AG09309 (cell line): Measurements from ENCODE around the gene SUPT3H.

ENCODE experiments used
- DNase-seq: peaks from one replicate; pipeline ENCODE4 v3.0.0-alpha.2; 2010; ENCODE audit warnings: low read depth
- H3K4me3 ChIP-seq: 2 replicates; pipeline ENCODE4 v1.5.1; 2011; ENCODE audit warnings: mild to moderate bottlenecking, low read depth, low read length, moderate library complexity; ENCODE audit not compliant: control insufficient read depth
- TF ChIP-seq, protein P1 (sequence below): IDR thresholded peaks from 2 replicates; pipeline ENCODE4 v1.5.1; 2011; ENCODE audit warnings: mild to moderate bottlenecking, low read depth, low read length, inconsistent platforms; ENCODE audit not compliant: insufficient read depth, control insufficient read depth; ENCODE audit errors: missing control alignments

The SUPT3H gene

DNA sequence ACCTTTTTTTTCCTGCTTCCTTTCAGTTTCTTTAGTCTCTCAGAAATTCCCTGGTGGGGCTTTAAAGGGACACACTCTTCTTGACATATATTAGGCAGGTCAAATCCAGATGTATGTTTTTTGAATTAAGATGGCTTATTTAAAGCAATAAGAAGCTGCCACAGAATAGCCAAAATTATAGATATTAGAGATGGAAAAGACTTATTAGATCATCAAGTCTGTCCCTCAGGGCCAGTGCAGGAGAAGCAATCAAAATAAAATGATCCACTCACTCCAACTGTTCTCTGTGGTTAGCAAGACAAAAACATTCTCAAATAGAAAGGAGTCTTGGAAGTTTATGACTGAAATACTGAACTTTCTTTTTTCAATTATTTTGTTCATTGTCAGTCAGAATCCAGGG lies 527.4 kb downstream of the SUPT3H start:
- TF ChIP-seq, protein P1, sequence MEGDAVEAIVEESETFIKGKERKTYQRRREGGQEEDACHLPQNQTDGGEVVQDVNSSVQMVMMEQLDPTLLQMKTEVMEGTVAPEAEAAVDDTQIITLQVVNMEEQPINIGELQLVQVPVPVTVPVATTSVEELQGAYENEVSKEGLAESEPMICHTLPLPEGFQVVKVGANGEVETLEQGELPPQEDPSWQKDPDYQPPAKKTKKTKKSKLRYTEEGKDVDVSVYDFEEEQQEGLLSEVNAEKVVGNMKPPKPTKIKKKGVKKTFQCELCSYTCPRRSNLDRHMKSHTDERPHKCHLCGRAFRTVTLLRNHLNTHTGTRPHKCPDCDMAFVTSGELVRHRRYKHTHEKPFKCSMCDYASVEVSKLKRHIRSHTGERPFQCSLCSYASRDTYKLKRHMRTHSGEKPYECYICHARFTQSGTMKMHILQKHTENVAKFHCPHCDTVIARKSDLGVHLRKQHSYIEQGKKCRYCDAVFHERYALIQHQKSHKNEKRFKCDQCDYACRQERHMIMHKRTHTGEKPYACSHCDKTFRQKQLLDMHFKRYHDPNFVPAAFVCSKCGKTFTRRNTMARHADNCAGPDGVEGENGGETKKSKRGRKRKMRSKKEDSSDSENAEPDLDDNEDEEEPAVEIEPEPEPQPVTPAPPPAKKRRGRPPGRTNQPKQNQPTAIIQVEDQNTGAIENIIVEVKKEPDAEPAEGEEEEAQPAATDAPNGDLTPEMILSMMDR: no peak
- no peak overlapping the region for H3K4me3 ChIP-seq
- DNase-seq: no peak

DNA sequence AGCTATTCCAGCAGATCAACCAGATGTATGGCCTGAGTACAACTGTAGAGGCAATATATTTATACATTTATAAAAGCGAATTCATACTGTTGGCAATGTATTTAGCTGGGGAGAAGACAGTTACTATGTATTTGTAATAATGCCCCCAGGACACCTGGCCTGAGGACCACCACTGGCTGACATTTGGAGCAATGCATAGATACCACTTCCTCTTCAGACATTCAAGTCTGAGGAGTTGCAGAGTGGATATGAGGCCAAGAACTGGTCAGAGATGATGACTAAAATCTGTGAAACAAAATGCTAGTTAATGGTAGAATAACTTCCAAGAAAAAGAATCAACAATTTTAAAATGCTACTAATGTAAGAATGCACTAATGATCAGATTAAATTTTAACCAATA lies 527.9 kb downstream of the SUPT3H start:
- DNase-seq: no peak
- TF ChIP-seq, protein P1: no peak
- H3K4me3 ChIP-seq: no peak overlapping the region

DNA sequence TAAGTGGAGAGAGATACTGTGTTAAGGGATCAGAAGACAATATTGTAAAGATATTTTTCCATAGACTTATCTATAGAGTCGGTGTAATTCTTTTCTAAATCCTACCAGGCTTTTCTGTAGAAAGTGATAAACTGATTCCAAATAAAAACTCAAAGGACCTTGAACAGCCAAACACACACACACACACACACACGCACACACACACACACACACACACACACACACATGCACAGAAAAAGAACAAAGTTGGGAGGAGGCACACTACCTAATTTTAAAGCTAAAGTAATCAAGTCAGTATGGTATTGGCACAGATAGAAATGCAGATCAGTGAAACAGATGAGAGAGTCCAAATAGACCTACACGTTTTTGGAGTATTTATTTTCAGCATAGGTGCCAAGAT lies 534.0 kb downstream of the SUPT3H start:
- TF ChIP-seq, protein P1: no peak
- no peak for DNase-seq
- no peak overlapping the region for H3K4me3 ChIP-seq

DNA sequence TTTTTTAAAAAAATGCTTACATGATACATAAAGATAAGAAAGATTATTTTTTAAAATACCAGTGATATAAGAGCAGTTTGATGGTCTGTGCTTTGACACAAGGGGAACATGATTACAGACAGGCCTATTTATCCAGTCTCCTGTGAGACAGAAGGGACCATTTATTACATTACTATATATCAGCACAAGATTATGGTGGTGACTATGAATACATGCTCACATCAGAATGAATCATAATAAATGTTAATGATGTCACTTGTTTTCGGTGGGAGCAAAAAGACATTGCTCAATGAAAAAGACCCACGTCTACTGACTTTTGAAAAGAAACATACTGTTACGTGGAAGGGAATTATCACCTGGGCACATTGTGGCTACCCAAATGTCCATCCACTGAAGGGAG lies 535.1 kb downstream of the SUPT3H start:
- H3K4me3 ChIP-seq: no peak overlapping the region
- DNase-seq: no peak
- TF ChIP-seq, protein P1: no peak

DNA sequence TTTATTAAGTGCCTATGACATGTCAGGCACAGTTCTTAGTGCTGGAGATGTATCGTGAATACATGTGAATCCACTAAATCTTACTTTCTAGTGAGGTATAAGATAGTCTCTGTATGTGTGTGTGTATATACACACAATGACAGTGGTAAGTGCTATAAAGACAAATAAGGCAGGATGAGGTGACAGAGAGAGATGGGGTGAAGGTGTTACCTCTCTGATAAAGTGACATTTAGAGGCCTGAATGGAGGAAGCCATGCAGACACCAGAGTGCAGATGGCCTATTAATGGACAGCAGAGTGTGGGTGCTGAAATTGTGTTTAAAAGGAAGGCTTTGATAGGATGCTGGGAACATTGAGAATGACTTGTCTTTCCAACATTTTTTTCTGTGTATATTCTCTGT lies 535.9 kb downstream of the SUPT3H start:
- no peak for DNase-seq
- H3K4me3 ChIP-seq: no peak overlapping the region
- TF ChIP-seq, protein P1: no peak

DNA sequence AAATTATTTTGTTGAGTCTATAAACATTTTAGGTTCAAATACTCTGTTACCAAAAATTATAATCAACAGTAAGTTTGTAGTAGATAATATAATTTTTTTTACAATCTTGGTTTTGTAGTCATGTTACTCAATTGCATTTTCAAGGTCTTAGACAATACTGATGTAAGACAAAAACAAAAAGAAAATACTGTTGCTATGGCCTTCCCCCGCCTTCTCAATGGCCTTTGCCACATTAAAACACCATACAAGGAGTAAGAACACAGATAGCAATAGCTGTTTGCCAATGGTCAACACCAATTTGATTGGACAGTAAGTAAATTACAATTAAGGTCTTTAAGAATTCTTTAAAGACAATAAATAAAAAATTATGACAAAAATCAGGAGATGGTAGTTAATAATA lies 540.0 kb downstream of the SUPT3H start:
- no peak for DNase-seq
- H3K4me3 ChIP-seq: no peak overlapping the region
- TF ChIP-seq, protein P1: no peak

DNA sequence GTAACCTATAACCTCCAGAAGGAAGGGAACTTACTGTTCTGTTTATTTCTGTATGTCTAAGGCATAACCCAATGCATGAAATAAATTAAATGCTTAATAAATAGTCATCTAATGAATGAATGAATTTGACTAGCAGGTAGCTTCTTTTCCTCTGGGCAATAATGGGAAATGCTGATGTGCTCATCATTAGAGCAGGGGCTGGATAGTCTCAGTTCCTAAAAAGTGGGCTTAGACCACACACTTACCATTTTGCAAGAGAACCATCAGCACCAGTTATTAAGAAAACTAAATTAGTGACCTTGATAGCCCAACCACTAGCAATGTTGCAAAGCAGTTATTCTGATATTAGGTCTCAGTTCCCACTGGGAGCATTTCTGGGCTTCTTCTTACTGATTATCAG lies 540.5 kb downstream of the SUPT3H start:
- DNase-seq: no peak
- H3K4me3 ChIP-seq: no peak overlapping the region
- TF ChIP-seq, protein P1: no peak
